Measurements from ENCODE around the gene MYBPH. TPM values are rescaled to one million over a fixed set of nuclear protein-coding genes. Genes with fewer than 3 reads are reported as not detected.

Gene MYBPH
- total and polyA plus RNA-seq, 9 donors, result 109 to 554 (median 316) TPM

- no peak for DNase-seq
- Histone ChIP-seq H3K27me3 (ENCODE audit: control insufficient read depth, insufficient read depth, low read length) (no peaks in the 10 kb centered on the region), H3K27ac (ENCODE audit: low read length) (no peak overlapping the region), H3K4me3 (ENCODE audit: low read length) (no peak overlapping the region), H3K4me1 (ENCODE audit: control insufficient read depth, insufficient read depth, low read length) (peaks cover 7% of the 10 kb centered on the region), H3K9me3 (replicated peaks; ENCODE audit: control insufficient read depth, low read depth, low read length) (no peaks in the 10 kb centered on the region), H3K36me3 (ENCODE audit: control insufficient read depth, insufficient read depth, low read length) (no peaks in the 10 kb centered on the region)
- no CpG with 5 or more reads among the region's 4 CpGs for WGBS (ENCODE audit: insufficient coverage)
Measured at GRCh38 chr1:203188686-203189232, 13.1 kb upstream of the MYBPH start.

- no peak overlapping the region for H3K4me3 ChIP-seq (ENCODE audit: low read length)
- WGBS (ENCODE audit: insufficient coverage), result no CpG with 5 or more reads among the region's 3 CpGs
- no peaks in the 10 kb centered on the region for H3K36me3 ChIP-seq (ENCODE audit: control insufficient read depth, insufficient read depth, low read length)
- no peak for DNase-seq
- no peaks in the 10 kb centered on the region for H3K27me3 ChIP-seq (ENCODE audit: control insufficient read depth, insufficient read depth, low read length)
- H3K27ac ChIP-seq (ENCODE audit: low read length), result no peak overlapping the region
- peaks cover 7% of the 10 kb centered on the region for H3K4me1 ChIP-seq (ENCODE audit: control insufficient read depth, insufficient read depth, low read length)
- no peaks in the 10 kb centered on the region for H3K9me3 ChIP-seq (replicated peaks; ENCODE audit: control insufficient read depth, low read depth, low read length)
Measured at GRCh38 chr1:203187689-203188264, 12.2 kb upstream of the MYBPH start.

GRCh38 chr1:203187304-203187685 lies 11.7 kb upstream of the MYBPH start:
- WGBS (ENCODE audit: insufficient coverage), result 16% methylated on average over 3 of the region's 7 CpGs
- H3K9me3 ChIP-seq (replicated peaks; ENCODE audit: control insufficient read depth, low read depth, low read length), result no peaks in the 10 kb centered on the region
- H3K36me3 ChIP-seq (ENCODE audit: control insufficient read depth, insufficient read depth, low read length), result no peaks in the 10 kb centered on the region
- H3K4me3 ChIP-seq (ENCODE audit: low read length), result no peak overlapping the region
- no peak for DNase-seq
- no peak overlapping the region for H3K27ac ChIP-seq (ENCODE audit: low read length)
- peaks cover 8% of the 10 kb centered on the region for H3K4me1 ChIP-seq (ENCODE audit: control insufficient read depth, insufficient read depth, low read length)
- H3K27me3 ChIP-seq (ENCODE audit: control insufficient read depth, insufficient read depth, low read length), result no peaks in the 10 kb centered on the region

GRCh38 chr1:203186446-203187303 lies 11.0 kb upstream of the MYBPH start, which contains the start of gene CHI3L1:
Gene CHI3L1, minus strand, starts transcription at chr1:203186704. Its CDS starts 81 bp downstream, at chr1:203186623.
- no peaks in the 10 kb centered on the region for H3K9me3 ChIP-seq (replicated peaks; ENCODE audit: control insufficient read depth, low read depth, low read length)
- H3K27me3 ChIP-seq (ENCODE audit: control insufficient read depth, insufficient read depth, low read length), result no peaks in the 10 kb centered on the region
- no peaks in the 10 kb centered on the region for H3K36me3 ChIP-seq (ENCODE audit: control insufficient read depth, insufficient read depth, low read length)
- H3K4me3 ChIP-seq (ENCODE audit: low read length), result no peak within 1 kb of the TSS
- DNase-seq, result no peak
- 33% methylated on average over 4 of the region's 14 CpGs for WGBS (ENCODE audit: insufficient coverage)
- peaks cover 11% of the 10 kb centered on the region for H3K4me1 ChIP-seq (ENCODE audit: control insufficient read depth, insufficient read depth, low read length)
- no peak within 1 kb of the TSS for H3K27ac ChIP-seq (ENCODE audit: low read length)

DNA sequence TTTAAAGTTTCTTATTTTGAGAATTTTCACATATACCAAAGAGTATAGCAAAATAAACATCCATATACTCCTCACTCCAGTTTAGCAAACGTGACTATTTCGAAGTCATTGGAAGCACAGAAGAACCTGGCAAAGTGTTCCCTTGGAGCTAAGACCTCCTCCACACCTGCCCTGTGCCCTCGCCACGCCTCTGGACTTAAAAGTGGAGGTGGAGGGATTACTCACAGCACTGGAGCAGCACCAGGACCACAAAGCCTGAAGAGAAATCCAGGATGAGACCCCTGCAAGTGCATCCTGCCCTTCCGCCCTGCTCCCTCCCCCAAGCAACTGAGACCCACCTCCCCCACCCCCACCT lies 10.4 kb upstream of the MYBPH start:
- no peak for DNase-seq
- no peaks in the 10 kb centered on the region for H3K27me3 ChIP-seq (ENCODE audit: control insufficient read depth, insufficient read depth, low read length)
- no peaks in the 10 kb centered on the region for H3K9me3 ChIP-seq (replicated peaks; ENCODE audit: control insufficient read depth, low read depth, low read length)
- H3K36me3 ChIP-seq (ENCODE audit: control insufficient read depth, insufficient read depth, low read length), result no peaks in the 10 kb centered on the region
- H3K27ac ChIP-seq (ENCODE audit: low read length), result no peak overlapping the region
- 100% methylated on average over 2 of the region's 5 CpGs for WGBS (ENCODE audit: insufficient coverage)
- H3K4me1 ChIP-seq (ENCODE audit: control insufficient read depth, insufficient read depth, low read length), result peaks cover 11% of the 10 kb centered on the region
- H3K4me3 ChIP-seq (ENCODE audit: low read length), result no peak overlapping the region

GRCh38 chr1:203185585-203185984 lies 10.0 kb upstream of the MYBPH start:
- Histone ChIP-seq H3K27me3 (ENCODE audit: control insufficient read depth, insufficient read depth, low read length) (no peaks in the 10 kb centered on the region), H3K9me3 (replicated peaks; ENCODE audit: control insufficient read depth, low read depth, low read length) (no peaks in the 10 kb centered on the region), H3K4me1 (ENCODE audit: control insufficient read depth, insufficient read depth, low read length) (peaks cover 11% of the 10 kb centered on the region), H3K4me3 (ENCODE audit: low read length) (no peak overlapping the region), H3K27ac (ENCODE audit: low read length) (no peak overlapping the region), H3K36me3 (ENCODE audit: control insufficient read depth, insufficient read depth, low read length) (no peaks in the 10 kb centered on the region)
- DNase-seq, result no peak
- WGBS (ENCODE audit: insufficient coverage), result 61% methylated on average over 4 of the region's 4 CpGs

DNA sequence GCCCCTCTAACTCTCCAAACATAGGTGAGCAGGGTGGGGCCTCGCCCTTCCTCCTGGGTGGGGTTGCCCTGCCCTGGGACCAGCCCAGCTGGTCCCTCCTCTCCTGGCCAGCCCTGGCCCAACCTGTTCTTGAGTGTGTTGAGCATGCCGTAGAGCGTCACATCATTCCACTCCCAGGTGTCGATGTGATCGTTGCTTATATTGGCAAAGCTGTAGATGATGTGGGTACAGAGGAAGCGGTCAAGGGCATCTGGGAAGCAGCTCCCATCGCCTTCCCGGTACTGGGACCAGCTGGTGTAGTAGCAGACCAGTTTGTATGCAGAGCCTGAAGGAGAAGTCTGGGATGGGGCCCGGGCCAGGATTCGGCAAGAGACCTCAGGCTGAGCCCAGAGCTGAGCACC lies 9.4 kb upstream of the MYBPH start:
- Histone ChIP-seq H3K4me3 (ENCODE audit: low read length) (no peak overlapping the region), H3K9me3 (replicated peaks; ENCODE audit: control insufficient read depth, low read depth, low read length) (no peaks in the 10 kb centered on the region), H3K4me1 (ENCODE audit: control insufficient read depth, insufficient read depth, low read length) (peaks cover 11% of the 10 kb centered on the region), H3K27me3 (ENCODE audit: control insufficient read depth, insufficient read depth, low read length) (no peaks in the 10 kb centered on the region), H3K27ac (ENCODE audit: low read length) (no peak overlapping the region), H3K36me3 (ENCODE audit: control insufficient read depth, insufficient read depth, low read length) (no peaks in the 10 kb centered on the region)
- no peak for DNase-seq
- WGBS (ENCODE audit: insufficient coverage), result 94% methylated on average over 9 of the region's 10 CpGs

- Histone ChIP-seq H3K27ac (ENCODE audit: low read length) (no peak overlapping the region), H3K9me3 (replicated peaks; ENCODE audit: control insufficient read depth, low read depth, low read length) (no peaks in the 10 kb centered on the region), H3K27me3 (ENCODE audit: control insufficient read depth, insufficient read depth, low read length) (no peaks in the 10 kb centered on the region), H3K4me3 (ENCODE audit: low read length) (no peak overlapping the region), H3K36me3 (ENCODE audit: control insufficient read depth, insufficient read depth, low read length) (no peaks in the 10 kb centered on the region), H3K4me1 (ENCODE audit: control insufficient read depth, insufficient read depth, low read length) (peaks cover 14% of the 10 kb centered on the region)
- DNase-seq, result no peak
- WGBS (ENCODE audit: insufficient coverage), result 100% methylated on average over 1 of the region's 4 CpGs
Measured at GRCh38 chr1:203184467-203184866, 8.8 kb upstream of the MYBPH start.

GRCh38 chr1:203183828-203184227 lies 8.2 kb upstream of the MYBPH start:
- no peak overlapping the region for H3K4me3 ChIP-seq (ENCODE audit: low read length)
- peaks cover 20% of the 10 kb centered on the region for H3K4me1 ChIP-seq (ENCODE audit: control insufficient read depth, insufficient read depth, low read length)
- H3K27ac ChIP-seq (ENCODE audit: low read length), result no peak overlapping the region
- WGBS (ENCODE audit: insufficient coverage), result 86% methylated on average over 1 of the region's 2 CpGs
- H3K36me3 ChIP-seq (ENCODE audit: control insufficient read depth, insufficient read depth, low read length), result no peaks in the 10 kb centered on the region
- H3K27me3 ChIP-seq (ENCODE audit: control insufficient read depth, insufficient read depth, low read length), result no peaks in the 10 kb centered on the region
- DNase-seq, result no peak
- H3K9me3 ChIP-seq (replicated peaks; ENCODE audit: control insufficient read depth, low read depth, low read length), result no peaks in the 10 kb centered on the region

DNA sequence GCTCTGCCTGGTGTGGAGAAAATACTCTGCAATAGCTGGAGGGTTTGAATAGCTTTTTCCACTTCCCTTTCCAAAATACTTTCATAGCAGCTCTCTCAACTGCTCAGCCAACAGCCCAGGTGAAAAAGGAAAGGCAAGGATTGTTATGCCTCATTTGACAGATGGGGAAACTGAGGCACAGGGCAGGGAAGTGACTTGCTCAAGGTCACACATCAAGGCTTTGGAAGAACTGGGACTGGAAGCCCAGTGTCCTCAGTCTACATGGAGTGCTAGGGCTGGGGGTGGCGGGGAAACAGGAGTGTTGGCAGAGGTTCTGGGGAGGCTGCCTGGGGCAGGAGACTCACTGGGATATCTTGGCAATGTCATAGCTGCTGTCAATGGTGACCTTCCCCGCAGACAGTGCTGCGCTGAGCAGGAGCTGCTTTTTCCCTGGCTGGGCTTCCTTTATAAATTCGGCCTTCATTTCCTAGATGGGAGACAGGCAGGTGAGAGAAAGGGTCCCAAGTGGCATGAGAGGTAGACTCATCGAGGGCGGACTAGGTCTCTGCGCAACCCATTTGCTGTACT lies 6.8 kb upstream of the MYBPH start:
- Histone ChIP-seq H3K36me3 (ENCODE audit: control insufficient read depth, insufficient read depth, low read length) (no peaks in the 10 kb centered on the region), H3K4me1 (ENCODE audit: control insufficient read depth, insufficient read depth, low read length) (peaks cover 34% of the 10 kb centered on the region), H3K27me3 (ENCODE audit: control insufficient read depth, insufficient read depth, low read length) (peaks cover under 1% of the 10 kb centered on the region), H3K4me3 (ENCODE audit: low read length) (no peak overlapping the region), H3K27ac (ENCODE audit: low read length) (no peak overlapping the region), H3K9me3 (replicated peaks; ENCODE audit: control insufficient read depth, low read depth, low read length) (no peaks in the 10 kb centered on the region)
- 79% methylated on average over 3 of the region's 7 CpGs for WGBS (ENCODE audit: insufficient coverage)
- peak; percentile 32 for DNase-seq
